Measurements from ENCODE around the gene PSRC1.
"Not testable (repeated sequence)": the region's sequence is repeated elsewhere in the genome, so short reads cannot be mapped to it uniquely, and the experiment has no call there.

Gene PSRC1

DNA sequence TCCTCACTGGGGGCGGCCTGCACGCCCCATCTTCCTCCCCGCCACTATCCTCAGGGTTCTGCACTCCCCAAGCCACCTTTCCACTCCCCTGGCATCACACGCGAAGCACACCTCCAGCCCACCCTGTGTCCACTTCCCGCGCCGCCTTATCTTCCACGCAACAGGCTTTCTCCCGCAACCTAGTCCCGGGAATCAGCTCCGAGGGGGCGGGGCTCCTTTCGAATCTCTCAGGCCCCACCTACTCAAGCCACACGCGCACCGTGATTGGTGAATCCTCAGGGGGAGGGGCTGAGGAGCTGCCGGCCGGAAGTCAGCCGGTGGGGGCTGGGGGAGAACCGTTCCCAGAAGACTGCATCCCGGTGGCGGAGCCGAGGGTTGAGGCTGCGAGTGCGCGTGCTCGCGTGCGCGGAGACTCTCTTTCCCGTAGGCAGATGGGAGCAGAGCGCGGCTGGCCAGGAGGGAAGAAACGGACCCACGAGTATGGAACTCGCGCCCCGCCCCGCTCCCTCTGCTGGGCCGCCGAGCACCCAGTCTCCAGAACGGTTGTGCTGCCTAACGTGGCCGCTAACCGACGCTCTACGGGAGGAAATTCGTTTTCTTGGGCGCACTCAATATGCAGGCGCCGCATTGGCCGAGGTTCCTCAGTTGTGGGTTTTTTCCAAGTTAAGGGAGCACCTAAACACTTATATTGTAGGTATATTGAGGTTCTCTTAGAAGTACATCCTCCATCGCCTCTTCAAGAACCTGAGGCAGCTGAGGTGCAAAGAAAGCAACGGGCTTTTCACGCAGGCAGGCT is at the start of gene PSRC1:
Gene PSRC1, minus strand, starts transcription at position 194 of the 796 bp plus-strand sequence.
- peaks cover 9% of the 10 kb centered on the region for H3K36me3 Mint-ChIP-seq
- peak within 1 kb of the TSS; percentile 90 for H3K27ac Mint-ChIP-seq
- H3K9me3 Mint-ChIP-seq = no peaks in the 10 kb centered on the region
- peak within 1 kb of the TSS; percentile 98 for H3K4me3 Mint-ChIP-seq
- CTCF ChIA-PET = interaction anchor here (0.9 to 3.3 kb wide), 11 partner anchors 10 to 249 kb away, joined by 3 to 41 read pairs (median 4); partner anchors contain the start of gene SORT1
- H3K27me3 Mint-ChIP-seq = peaks cover 13% of the 10 kb centered on the region
- DNase-seq = peak; percentile 95
- H3K4me1 Mint-ChIP-seq = peaks cover 38% of the 10 kb centered on the region

- H3K9me3 Mint-ChIP-seq = peaks cover 13% of the 10 kb centered on the region
- H3K27ac Mint-ChIP-seq = no peak overlapping the region
- H3K27me3 Mint-ChIP-seq = peaks cover 7% of the 10 kb centered on the region
- no peak for DNase-seq
- H3K4me3 Mint-ChIP-seq = no peak overlapping the region
- CTCF ChIA-PET = no interaction called here
- peaks cover 7% of the 10 kb centered on the region for H3K36me3 Mint-ChIP-seq
- no peaks in the 10 kb centered on the region for H3K4me1 Mint-ChIP-seq
These were observed 48.2 kb upstream of the PSRC1 start for GRCh38 chr1:109331113-109331512.

GRCh38 chr1:109327285-109327684 is 44.3 kb upstream of the PSRC1 start:
- no peak for DNase-seq
- peaks cover 7% of the 10 kb centered on the region for H3K36me3 Mint-ChIP-seq
- H3K27me3 Mint-ChIP-seq = peaks cover 21% of the 10 kb centered on the region
- no peak overlapping the region for H3K27ac Mint-ChIP-seq
- H3K4me1 Mint-ChIP-seq = no peaks in the 10 kb centered on the region
- CTCF ChIA-PET = interaction anchor here (1.2 kb wide), 1 partner anchor 23 kb away, joined by 3 read pairs; no protein-coding TSS in a partner anchor
- H3K4me3 Mint-ChIP-seq = no peak overlapping the region
- peaks cover 13% of the 10 kb centered on the region for H3K9me3 Mint-ChIP-seq

DNA sequence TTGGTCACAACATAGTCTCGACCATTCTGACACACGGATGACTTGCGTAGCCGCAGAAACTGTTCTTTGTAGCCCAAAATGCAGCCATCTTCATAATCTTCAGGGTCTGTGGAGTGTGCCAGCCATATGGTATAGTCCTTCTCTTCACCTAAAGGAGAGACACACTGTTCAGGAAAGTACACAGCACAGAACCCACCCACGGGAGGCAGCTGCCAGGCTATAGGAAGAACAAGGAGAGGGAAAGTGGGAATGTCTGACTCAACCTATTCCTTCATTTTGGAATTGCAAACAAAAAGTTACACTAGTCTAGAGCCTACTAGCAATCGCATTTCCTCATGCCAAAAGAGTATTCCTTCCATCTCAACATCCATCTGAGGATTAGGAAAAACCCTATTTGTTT is 40.0 kb upstream of the PSRC1 start:
- Mint-ChIP-seq H3K36me3 (no peaks in the 10 kb centered on the region), H3K27ac (no peak overlapping the region)

GRCh38 chr1:109319114-109319513 is 36.2 kb upstream of the PSRC1 start:
- DNase-seq = no peak
- H3K4me1 Mint-ChIP-seq = no peaks in the 10 kb centered on the region
- H3K9me3 Mint-ChIP-seq = no peaks in the 10 kb centered on the region
- no peak overlapping the region for H3K27ac Mint-ChIP-seq
- CTCF ChIA-PET = no interaction called here
- no peak overlapping the region for H3K4me3 Mint-ChIP-seq
- peaks cover 25% of the 10 kb centered on the region for H3K27me3 Mint-ChIP-seq
- H3K36me3 Mint-ChIP-seq = no peaks in the 10 kb centered on the region

More for the DNA sequence above, 40.0 kb upstream of the PSRC1 start:
- DNase-seq = no peak
- Mint-ChIP-seq H3K4me1 (no peaks in the 10 kb centered on the region), H3K4me3 (no peak overlapping the region), H3K27me3 (peaks cover 19% of the 10 kb centered on the region), H3K9me3 (no peaks in the 10 kb centered on the region)
- CTCF ChIA-PET = no interaction called here

DNA sequence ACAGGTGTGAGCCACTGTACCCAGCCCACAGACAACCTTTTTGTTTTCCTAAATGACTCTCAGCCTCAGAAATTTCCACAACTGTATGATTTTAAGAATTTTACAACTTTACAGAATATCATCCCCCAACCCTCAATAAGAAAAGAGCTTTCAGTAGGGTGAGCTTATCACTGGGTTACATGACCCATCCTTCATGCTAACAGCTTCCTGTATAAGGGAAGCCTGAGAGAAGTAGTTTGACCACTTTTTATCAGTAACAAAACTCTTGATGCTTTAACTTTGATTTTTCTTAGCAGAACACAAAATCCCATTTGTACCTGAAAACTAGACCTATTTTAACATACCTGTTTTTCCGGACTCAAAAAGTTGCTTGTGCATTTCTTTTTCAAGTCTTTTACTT is 33.6 kb upstream of the PSRC1 start:
- Mint-ChIP-seq H3K4me1 (no peaks in the 10 kb centered on the region), H3K27ac (no peak overlapping the region), H3K36me3 (no peaks in the 10 kb centered on the region), H3K27me3 (peaks cover 35% of the 10 kb centered on the region), H3K9me3 (no peaks in the 10 kb centered on the region), H3K4me3 (no peak overlapping the region)
- DNase-seq = no peak
- CTCF ChIA-PET = interaction anchor here (0.7 to 0.8 kb wide), 2 partner anchors 39 to 82 kb away, joined by 3 read pairs; partner anchors contain the start of gene SORT1

DNA sequence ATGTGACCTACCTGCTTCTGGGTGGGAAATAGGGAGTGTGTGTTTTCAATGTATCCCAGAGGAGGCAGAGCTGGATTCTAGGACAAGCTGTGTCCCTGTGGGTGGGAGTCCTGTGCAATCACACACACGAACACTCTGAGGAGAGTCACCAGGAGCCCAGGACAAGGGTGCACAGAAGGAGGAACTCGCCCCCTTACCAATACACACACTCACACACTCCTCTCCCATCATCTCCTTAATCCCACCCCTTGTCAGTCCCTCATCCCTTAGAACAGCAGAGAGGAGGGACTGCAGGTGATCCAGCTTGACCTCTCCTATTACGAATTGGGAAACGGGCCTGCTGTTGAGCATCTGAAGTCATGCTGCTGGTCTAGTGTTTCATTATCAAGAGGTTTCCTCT is 32.3 kb upstream of the PSRC1 start:
- H3K9me3 Mint-ChIP-seq = no peaks in the 10 kb centered on the region
- CTCF ChIA-PET = interaction anchor here (0.7 to 1.4 kb wide), 2 partner anchors 84 to 325 kb away, joined by 4 read pairs; no protein-coding TSS in a partner anchor
- H3K27ac Mint-ChIP-seq = no peak overlapping the region
- DNase-seq = no peak
- no peaks in the 10 kb centered on the region for H3K36me3 Mint-ChIP-seq
- H3K27me3 Mint-ChIP-seq = peaks cover 39% of the 10 kb centered on the region
- H3K4me1 Mint-ChIP-seq = no peaks in the 10 kb centered on the region
- no peak overlapping the region for H3K4me3 Mint-ChIP-seq

DNA sequence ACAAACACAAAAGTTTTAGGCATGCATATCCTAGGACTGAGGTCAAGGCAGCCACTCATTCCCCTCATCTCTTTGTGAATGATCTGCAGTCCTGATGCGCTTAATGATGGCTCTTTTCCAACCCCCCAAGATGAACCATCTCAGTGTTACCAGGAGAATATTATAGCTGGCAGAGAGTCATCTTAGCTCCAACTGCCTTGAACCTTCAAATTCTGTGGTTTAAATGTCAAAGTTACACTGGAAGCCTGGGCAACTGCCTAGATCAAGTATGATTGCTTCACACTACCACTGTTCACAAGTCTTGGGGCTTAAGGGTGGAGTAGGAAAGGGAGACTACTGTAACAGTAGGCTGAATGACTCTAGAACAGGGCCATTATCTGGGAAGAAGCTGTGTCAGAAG is 31.9 kb upstream of the PSRC1 start:
- Mint-ChIP-seq H3K9me3 (no peaks in the 10 kb centered on the region), H3K27ac (no peak overlapping the region), H3K27me3 (peaks cover 41% of the 10 kb centered on the region), H3K4me3 (no peak overlapping the region), H3K4me1 (no peaks in the 10 kb centered on the region), H3K36me3 (no peaks in the 10 kb centered on the region)
- DNase-seq = no peak
- CTCF ChIA-PET = interaction anchor here (1.4 kb wide), 1 partner anchor 84 kb away, joined by 4 read pairs; no protein-coding TSS in a partner anchor

GRCh38 chr1:109312978-109313775 is 30.2 kb upstream of the PSRC1 start:
- peak overlapping the region; percentile 30 for H3K27ac Mint-ChIP-seq
- no peaks in the 10 kb centered on the region for H3K9me3 Mint-ChIP-seq
- H3K36me3 Mint-ChIP-seq = no peaks in the 10 kb centered on the region
- no peak for DNase-seq
- CTCF ChIA-PET = no interaction called here
- no peaks in the 10 kb centered on the region for H3K4me1 Mint-ChIP-seq
- peaks cover 46% of the 10 kb centered on the region for H3K27me3 Mint-ChIP-seq
- H3K4me3 Mint-ChIP-seq = no peak overlapping the region

DNA sequence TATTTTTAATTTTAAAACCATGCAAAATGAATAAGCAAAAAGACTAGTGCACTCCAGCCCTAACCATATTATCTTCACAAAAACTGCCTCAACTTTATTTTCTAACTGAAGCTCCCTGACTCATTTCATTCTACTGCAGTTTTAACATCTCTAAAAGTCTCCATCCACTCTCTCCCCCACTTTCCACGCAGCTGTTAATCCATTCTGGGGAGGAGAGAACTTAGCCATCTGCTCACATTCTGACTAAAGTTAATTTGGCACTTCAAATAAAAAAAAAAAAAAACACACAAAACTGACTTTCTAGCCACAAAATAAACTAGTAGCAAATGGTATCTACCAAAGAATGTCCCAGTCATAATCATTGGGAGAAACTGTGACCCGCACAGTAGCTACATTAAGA is 29.3 kb upstream of the PSRC1 start:
- Mint-ChIP-seq H3K9me3 (no peaks in the 10 kb centered on the region), H3K4me3 (no peak overlapping the region), H3K27ac (no peak overlapping the region), H3K27me3 (peaks cover 48% of the 10 kb centered on the region), H3K4me1 (no peaks in the 10 kb centered on the region), H3K36me3 (no peaks in the 10 kb centered on the region)
- DNase-seq = no peak
- CTCF ChIA-PET = no interaction called here

- no peaks in the 10 kb centered on the region for H3K4me1 Mint-ChIP-seq
- no peaks in the 10 kb centered on the region for H3K36me3 Mint-ChIP-seq
- CTCF ChIA-PET = no interaction called here
- H3K9me3 Mint-ChIP-seq = no peaks in the 10 kb centered on the region
- DNase-seq = no peak
- H3K27me3 Mint-ChIP-seq = peaks cover 54% of the 10 kb centered on the region
- H3K4me3 Mint-ChIP-seq = no peak overlapping the region
- no peak overlapping the region for H3K27ac Mint-ChIP-seq
These were observed 26.4 kb upstream of the PSRC1 start for GRCh38 chr1:109309347-109309746.

DNA sequence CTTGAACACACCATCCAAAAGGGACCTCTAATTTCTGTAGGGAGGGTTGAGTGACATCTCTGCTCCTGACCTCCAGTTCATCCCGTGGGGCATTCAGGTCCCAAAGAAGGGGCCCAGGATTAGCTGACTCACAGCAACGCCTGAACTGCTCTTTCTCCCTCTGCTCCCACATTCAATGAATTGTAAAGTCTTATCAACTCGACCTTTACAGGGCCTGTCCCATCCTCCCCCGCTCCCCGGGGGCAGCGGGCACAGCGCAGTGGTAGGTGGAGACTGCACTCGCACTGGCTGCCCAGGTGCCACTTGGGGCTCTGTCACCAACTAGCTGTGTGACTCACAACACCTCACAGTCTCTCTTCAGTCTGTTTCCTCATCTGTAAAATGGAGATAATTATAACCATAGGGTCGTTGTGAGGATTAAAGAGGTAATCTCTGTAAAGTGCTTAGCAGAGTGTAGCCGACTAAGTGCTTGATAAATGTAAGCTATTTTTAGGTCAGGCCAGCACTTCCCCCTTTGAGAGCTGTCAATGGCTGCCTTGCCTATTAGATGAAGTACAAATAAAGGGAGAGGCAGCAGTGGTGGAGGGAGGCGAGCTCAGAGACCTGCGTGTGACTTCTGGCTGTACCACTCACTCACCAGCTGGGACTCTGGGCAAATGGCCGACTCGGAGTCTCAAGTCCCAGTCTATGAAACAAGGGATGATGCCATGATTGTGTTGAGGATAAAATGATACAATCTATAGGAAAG is 24.5 kb upstream of the PSRC1 start:
- Mint-ChIP-seq H3K4me3 (no peak overlapping the region), H3K36me3 (no peaks in the 10 kb centered on the region), H3K27me3 (peaks cover 38% of the 10 kb centered on the region), H3K27ac (no peak overlapping the region), H3K9me3 (no peaks in the 10 kb centered on the region), H3K4me1 (no peaks in the 10 kb centered on the region)
- no peak for DNase-seq
- CTCF ChIA-PET = interaction anchor here (1.0 to 1.1 kb wide), 2 partner anchors 24 to 91 kb away, joined by 3 to 5 read pairs; partner anchors contain the start of gene PSRC1

GRCh38 chr1:109306832-109307273 is 23.9 kb upstream of the PSRC1 start, which contains the start of gene MYBPHL:
Gene MYBPHL (minus strand): TSS chr1:109307011. CDS start chr1:109306991, 20 bp downstream.
- no peaks in the 10 kb centered on the region for H3K9me3 Mint-ChIP-seq
- no peak within 1 kb of the TSS for H3K4me3 Mint-ChIP-seq
- CTCF ChIA-PET = interaction anchor here (1.1 kb wide), 1 partner anchor 92 kb away, joined by 5 read pairs; no protein-coding TSS in a partner anchor

GRCh38 chr1:109305991-109306390 is 23.0 kb upstream of the PSRC1 start:
- peaks cover 32% of the 10 kb centered on the region for H3K27me3 Mint-ChIP-seq
- CTCF ChIA-PET, H3K4me3 Mint-ChIP-seq, H3K36me3 Mint-ChIP-seq, H3K4me1 Mint-ChIP-seq, H3K27ac Mint-ChIP-seq, DNase-seq, H3K9me3 Mint-ChIP-seq: not testable (repeated sequence)

More at GRCh38 chr1:109306832-109307273, 23.9 kb upstream of the PSRC1 start, which contains the start of gene MYBPHL:
- DNase-seq = no peak
- H3K4me1 Mint-ChIP-seq = no peaks in the 10 kb centered on the region
- H3K36me3 Mint-ChIP-seq = no peaks in the 10 kb centered on the region
- H3K27me3 Mint-ChIP-seq = peaks cover 33% of the 10 kb centered on the region
- H3K27ac Mint-ChIP-seq = no peak within 1 kb of the TSS
